NCI-H2029 treated with DMSO at 0.1 percent for 48 hours (cell line): ENCODE data around the gene TACC2.
A peak's percentile ranks its signal among the peaks of the same experiment; 100 is the strongest.
"Not testable (repeated sequence)": the region's sequence is repeated elsewhere in the genome, so short reads cannot be mapped to it uniquely, and the experiment has no call there.

Source experiments
- DNase-seq: peaks from one replicate; lab custom pipeline; 2025; lab: John Stamatoyannopoulos, UW

Gene TACC2

DNA sequence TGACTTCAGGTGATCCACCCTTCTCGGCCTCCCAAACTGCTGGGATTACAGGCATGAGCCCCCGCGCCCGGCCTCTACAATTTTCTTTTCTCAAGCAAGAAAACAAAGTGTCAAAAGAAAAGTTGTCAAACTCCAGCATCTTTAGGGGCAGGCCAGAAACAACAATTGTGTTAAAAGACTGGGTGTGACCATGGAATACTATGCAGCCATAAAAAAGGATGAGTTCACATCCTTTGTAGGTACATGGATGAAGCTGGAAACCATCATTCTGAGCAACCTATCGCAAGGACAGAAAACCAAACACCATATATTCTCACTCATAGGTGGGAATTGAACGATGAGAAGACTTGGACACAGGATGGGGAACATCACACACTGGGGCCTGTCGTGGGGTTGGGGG lies 34.3 kb downstream of the TACC2 start:
- not testable (repeated sequence) for DNase-seq

DNA sequence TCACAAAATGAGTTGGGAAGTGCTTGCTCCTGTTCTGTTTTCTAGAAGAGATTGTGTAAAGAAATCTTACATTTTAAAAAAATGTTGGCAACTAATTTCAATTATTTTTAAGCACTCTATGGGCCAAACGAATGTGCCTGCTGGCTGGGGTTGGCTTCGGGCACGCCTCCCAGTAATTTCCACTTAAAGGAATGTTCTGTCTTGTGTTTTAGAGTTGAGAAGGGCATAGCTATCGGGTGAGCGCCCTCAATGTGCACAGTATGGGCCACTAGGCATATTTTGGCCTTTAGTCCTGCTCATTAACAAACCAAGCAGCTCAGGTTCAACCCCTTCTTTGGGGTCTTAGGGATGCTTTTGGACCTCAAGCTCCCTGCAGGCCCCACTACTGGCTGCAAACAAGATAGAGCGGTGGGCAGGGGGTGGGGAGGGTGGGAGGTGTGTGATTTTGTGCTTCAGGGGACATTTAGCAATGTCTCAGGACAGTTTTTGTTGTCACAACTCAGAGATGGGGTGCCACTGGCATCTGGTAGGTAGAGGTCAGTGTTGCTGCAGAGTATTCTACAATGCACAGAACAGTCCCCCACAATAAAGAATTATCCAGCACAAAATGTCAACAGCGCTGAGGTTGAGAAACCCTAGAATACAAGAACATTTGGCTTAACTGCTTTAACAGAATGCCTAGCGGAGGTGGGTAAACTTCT lies 40.7 kb downstream of the TACC2 start:
- no peak for DNase-seq

DNA sequence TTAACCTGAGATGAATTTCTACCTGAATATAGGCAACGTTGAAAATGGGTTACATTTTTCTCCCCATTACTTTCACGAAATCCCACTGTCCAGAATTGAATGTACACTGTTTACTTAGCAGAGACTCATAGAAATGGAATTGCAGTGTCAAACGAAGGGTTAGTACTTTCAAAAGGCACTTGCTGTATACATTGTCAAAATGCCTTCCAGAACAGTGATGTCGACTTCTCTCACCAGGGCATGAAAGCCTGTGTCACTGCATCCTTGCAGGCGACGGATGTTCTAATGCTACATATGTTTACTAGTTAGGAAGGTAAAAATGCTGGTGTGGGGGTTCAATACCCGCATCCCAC lies 41.2 kb downstream of the TACC2 start:
- DNase-seq, result no peak

DNA sequence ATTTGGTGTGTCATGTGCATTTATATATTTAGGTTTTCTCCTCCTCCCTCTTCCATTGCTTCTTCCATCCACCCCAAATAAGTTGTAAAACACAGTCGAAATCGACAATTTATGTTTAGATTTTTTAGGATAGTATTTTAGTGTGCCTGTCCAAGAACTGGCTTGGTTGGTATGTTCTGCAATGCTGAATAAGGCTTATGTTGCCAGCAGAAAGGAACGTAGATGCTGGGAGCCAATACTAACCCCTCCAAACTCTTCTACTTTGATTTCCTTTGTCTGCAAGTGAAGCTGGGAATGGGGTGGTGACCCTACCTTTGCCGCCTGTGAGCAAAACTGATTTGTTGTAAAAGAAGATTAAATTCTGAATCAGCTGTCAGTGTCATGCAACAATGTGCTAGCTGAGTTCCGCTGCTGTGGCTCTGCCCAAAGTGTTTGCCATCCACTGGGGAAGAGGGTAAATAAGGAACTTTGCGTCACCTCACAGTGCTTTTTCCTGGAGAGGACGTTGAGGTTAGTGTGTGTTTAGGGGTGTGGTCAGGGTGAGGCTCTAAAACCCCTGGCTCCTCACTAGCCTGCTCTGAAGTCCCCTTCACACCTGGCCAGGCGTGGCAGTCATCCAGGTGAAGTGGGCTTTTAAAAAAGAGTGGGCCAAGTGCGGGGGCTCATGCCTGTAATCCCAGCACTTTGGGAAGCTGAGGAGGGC lies 44.4 kb downstream of the TACC2 start:
- DNase-seq, result no peak

DNA sequence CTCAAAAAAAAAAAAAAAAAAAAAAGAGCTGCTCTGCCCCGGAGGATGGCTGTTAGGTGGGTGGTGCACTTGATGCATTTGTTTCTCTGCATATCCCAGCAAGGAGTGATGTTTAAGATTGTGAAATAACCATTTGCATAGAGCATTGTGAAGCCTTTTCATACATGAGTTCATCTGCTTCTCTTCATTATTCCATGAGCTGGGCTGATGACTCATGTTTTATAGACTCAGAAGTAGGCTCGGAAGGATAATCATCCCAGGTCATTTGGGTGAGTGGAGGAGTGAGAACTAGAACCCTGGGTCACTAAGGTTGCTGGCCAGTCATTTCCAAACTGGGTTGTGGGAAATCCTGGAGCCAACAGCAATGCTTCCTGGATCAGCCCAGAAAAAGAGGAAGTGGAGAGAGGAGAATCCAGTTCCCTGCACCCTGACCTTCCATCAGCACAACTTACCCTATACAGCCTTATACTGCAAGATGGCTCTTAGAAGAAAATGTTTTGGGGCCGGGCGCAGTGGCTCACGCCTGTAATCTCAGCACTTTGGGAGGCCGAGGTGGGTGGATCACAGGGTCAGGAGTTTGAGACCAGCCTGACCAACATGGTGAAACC lies 45.3 kb downstream of the TACC2 start:
- DNase-seq, result no peak

DNA sequence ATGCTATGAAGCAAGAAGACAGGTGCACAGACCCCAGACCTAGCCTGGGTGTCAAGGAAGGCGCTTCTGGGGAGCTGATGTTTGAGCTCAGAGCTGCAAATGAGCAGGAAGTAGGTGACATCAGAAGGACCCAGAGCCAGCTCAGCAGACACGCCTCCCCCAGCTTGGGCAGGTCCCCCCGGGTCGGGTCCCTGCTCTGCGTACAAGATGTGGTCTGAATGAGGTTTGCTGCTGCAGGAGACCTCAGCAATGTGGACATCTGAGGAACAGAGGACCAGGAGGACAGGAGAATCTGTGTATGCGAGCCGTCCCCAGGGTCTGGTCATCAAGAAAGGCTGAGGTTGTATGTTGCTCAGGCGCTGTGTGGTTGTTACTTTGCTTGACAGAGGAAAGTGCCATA lies 51.8 kb downstream of the TACC2 start:
- DNase-seq, result no peak

DNA sequence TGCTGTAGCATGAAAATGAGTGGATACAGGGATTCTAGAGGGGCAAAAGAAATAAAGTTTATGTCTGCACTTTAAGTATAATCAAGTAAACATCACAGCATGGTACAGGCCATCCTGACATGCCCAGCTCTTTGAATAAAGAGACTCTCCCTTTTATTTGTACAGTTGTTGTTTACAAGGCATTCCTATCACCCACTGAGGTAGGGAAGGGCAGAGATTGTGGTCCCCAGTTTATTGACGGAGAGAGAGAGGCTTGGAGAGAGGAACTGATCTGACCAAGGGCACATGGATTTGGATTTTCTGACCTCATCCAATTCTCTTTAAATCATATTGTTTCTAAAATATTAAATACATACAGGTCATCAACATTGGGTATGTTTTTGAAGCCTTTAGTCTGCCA lies 53.9 kb downstream of the TACC2 start:
- DNase-seq, result no peak

DNA sequence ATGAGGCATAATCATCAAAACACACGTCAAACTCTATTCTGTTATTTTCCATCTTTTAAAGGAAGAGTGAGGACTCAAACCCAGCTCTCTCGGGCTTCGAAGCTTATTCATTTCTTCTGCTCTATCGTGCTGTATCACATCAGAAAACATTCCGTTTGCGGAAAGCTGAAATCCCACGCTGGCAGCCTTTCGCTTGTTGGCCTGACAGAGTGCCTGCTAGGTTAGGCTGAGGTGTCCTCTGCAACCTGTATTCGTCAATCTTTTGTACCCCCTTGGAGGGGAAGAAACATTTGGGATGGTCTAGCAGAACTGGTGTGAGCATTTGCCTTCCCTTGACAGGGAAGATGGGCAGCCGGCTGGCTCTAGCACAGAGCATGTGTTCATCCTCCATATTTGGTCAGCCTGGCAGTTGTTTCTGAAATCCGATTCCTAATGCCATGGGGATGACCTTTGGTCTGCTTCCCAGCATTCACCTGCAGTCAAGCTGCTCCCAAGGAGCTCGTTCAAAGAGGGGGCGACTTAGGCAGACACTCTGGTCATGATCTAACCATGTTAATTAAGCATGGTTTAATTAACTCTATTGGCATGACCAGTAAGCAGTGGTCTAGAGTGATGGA lies 55.2 kb downstream of the TACC2 start:
- DNase-seq, result no peak

DNA sequence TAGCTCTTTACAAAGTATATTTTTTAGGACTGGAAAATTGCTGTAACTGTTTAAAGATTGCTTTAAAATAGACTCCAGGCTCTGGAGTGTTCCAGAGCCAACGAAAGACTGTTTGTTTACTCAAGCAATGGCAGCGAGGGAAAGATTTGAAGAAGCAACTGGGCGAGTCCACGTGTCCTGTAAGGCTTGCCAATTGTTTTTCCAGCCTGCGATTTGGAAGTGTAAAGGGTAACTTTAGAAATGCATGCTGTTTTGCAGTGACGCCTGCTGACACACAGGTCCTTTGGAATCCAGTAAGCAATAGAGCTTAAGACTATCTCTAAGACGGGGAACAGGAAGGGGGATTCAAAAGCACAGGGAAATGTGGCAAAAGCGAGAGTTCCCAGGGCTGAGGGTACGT lies 55.8 kb downstream of the TACC2 start:
- DNase-seq, result no peak

DNA sequence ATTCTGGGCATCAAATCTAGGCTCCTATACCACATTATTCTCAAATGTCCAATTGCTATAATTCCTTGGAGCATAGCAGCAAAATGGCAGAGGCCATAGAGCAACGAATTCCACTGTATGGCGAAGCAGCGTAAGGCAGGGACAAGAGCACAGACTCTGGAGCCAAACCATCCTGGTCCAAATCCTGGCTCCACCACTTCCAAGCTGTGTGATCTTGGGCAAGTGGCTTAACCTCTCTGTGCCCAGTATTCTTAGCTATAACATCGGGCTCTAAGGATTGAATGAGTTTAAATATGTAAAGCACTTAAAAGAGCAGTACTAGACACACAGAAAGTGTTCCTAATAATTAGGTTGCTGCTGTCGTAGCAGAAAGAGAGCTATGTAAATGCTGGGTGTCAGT lies 56.2 kb downstream of the TACC2 start:
- DNase-seq, result no peak

DNA sequence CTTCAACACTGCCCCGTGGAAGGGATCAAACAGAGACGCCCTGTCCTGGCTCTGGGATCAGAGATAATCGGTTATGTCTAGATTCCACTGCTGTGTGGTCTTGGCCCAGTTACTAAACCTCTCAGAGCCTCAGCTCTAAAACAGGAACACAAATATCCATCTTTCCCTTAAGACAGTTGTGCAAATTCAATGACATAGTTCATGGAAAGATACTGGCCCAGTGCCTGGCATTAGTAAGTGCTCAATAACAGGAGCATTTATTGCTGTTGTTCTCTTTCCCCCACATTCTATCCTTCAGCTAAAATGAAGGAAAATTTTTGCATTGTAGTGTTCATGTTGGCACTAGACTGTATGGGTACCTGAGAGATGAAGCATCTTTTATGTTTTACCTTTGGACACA lies 58.6 kb downstream of the TACC2 start:
- no peak for DNase-seq

DNA sequence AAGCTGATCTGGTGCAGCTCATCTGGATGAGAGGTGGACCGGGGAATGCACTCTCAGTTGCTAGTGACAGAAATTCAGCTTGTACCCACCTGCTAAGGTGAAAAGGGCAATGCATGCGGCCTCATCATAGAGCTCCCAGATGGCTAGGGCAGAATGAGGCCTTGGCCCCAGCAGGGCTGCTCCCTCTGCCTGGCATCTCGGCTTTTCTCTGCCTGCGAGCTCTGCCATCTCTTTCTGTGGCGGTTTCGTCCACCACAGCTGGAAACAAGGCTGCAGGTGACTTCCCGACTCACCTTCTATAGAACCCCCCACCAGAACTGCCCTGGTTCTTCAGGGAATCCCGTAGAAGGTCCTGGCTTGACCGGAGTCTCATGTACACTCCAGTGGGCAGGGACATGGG lies 60.1 kb downstream of the TACC2 start:
- no peak for DNase-seq

DNA sequence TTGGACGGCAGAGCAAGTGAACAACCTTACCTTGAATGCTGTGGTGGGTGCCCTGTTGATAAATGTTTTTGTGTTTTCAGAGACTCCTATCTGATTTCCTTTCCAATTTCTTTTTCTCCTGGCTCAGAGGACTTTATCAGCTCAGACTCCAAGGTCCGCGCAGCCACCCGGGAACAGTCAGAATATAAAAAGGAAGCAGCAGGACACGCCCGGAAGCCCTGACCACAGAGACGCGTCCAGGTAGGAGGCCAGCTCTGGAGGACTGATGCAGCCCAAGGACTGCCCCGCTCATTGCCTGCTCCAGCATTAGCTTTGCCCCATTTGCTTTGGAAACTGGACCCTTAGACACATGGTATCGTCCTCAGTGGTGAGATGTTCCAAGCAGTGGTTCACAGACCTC lies 61.3 kb downstream of the TACC2 start:
- DNase-seq, result no peak

DNA sequence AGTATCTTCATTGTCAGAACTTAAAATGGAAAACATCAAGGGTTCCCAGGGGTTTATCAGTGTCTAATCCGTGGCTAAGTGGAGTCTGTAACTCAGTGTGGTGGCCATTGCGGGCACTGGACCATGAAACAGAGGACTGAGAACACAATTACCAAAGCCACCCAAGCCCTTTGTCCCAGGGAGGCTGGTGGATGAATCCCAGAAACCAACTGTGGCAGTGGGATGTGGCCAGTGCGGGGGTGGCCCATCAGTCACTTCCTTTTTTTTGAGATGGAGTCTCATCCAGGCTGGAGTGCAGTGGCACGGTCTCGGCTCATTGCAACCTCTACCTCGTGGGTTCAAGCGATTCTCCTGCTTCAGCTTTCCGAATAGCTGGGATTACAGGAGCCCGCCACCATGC lies 61.8 kb downstream of the TACC2 start:
- DNase-seq, result no peak

DNA sequence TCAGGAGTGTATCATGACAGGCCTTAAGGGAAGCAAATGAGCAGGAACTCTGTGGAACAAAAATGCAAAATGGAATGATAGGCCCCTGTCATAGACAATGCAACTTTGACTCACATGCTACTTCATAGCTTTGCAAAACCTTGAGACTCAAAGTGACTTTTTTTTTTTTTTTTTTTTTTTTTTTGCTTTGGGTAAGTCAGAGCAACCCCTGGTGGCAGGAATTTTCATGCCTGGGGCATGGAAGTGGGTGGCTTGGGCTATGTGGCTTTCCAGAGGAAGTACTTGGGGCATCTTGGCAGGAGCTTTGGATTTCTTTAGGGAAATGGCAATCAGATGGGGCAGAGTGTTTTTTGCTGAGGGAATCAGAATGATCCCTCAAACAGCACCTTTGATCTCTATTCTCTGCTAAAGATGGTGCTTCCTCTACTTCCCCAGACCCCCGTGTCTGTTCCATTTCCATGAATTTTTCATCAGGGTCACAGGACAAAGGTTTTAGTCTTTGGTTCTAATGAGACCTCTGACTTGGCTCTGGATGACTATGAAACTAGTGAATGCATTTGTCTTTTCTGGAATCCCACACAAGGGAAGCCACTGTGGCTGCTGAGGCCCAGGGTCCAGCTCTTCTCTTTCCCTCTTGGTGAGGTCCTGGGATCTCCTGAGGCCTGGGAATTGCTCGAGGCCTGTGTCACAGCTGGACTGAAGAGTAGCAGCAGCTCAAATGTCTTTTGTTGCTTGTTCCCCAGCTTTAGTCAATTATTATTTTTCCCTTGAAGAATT lies 62.8 kb downstream of the TACC2 start:
- no peak for DNase-seq

DNA sequence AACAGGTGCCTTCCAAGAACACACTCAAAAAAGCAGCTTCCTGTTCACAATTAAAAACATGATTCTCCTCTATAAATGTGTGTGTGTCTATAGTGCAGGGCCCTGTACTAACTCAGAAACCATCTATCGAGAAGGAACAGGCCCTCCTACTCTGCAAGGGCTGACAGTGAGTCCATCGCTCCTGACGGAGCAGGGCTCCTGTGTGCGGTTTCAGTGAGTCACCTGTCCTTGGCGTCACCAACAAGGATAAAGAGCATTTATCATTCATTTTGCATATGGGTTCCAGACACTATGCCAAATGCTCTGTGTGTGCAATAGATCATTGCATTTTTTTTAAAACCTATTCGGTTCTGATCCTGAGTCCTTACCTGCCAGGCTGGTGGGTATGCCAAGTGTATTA lies 63.7 kb downstream of the TACC2 start:
- no peak for DNase-seq

DNA sequence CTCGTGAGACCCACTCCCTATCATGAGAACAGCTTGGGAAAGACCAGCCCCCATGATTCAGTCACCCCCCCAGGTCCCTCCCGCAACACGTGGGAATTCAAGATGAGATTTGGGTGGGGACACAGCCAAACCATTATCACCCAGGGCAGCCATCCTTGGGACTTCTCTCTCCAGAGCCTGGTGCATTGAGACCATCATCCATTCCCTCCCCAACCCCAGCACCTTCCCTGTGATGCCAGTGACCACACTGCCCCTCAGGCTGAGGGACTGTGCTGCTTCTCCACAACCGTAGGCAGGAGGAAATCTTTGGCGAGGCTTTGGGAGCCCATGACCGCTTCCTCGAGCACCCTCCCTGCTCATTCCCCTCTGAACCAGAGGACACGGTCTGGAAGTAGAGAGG lies 64.4 kb downstream of the TACC2 start:
- DNase-seq, result no peak

DNA sequence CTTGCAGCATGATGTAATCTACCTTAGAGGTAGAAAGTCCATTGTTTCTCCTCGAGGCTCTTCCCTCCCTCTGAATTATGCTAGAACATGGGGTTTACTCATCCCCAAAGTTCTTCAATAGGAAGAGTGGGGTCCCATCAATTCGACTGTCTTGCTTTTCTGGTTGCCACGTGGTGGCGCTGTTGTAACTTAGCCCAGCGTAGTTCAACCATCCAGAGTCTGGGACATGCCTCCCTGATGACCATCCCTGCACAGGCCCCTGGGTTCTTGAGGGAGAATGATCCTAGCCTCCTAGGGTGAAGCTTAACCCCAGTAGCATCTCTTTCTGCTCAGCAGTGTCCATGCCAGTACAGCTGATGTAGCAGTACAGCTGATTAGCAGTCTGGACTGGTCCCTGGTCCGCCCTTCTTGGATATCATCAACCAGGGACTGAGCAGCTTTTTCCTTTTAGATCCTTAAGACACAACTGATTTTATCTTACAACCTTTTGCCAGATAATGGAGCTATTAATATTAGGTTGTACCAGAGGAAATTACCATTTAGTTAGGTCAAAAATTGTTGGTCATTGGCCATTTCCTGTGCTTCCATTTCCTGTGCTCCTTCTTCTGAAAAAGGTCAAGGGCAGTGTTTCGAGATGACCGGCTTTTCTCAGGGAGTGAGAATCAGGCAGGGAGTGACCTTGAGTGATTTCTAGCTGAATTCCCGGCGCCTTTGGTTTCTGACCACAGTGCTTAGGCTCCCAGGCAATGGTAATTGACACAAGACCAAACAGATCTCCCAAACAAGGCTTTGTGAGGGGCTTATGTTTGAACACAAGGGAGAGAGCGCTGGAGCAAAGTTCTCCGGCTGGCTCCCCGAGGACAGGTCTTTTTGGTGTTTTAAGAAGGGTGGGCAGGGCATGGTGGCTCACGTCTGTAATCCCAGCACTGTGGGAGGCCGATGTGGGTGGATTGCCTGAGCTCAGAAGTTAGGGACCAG lies 65.4 kb downstream of the TACC2 start:
- DNase-seq, result no peak

DNA sequence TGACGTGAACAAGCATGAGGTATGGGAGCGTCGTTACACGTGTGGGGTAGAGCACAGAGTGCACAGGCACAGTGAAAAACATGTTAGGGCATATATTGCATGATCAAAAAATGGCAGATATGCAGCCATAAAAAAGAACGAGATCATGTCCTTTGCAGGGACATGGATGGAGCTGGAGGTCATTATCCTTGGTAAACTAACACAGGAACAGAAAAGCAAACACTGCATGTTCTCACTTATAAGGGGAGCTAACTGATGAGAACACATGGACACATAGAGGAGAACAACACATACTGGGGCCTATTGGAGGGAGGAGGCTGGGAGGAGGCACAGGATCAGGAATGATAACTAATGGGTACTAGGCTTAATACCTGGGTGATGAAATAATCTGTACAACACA lies 66.3 kb downstream of the TACC2 start:
- no peak for DNase-seq

DNA sequence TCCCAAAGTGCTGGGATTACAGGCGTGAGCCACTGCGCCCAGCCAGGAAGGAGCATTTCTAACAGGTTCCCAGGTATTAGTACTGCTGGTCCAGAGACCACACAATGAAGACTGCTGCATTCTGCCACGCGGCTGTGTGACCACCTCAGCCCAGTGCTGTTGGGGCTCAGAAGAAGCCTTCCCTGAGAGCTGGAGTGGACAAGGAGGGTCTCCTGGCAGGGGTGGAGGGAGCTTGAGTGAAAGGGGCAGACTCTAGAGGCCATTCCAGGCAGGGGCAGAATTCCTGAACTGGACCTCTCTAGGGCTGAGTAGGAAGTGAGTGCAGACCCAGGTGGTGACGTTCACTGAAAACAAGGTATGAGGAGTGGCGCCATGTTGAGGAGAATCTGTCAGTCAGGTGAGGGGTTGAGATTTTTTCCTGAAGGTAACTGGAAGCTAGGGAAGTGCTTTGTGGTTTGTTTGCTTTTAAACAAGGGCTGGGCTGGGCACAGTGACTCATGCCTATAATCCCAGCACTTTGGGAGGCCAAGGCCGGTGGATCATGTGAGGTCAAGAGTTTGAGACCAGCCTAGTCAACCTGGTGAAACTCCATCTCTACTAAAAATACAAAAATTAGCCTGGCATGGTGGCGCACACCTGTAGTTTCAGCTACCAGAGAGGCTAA lies 67.6 kb downstream of the TACC2 start:
- peak; percentile 21 for DNase-seq
